Measurements from ENCODE around the gene CASP7. TPM values are rescaled to one million over a fixed set of nuclear protein-coding genes. Genes with fewer than 3 reads are reported as not detected.

The CASP7 gene
- total RNA-seq, 1 experiment from 2014 or later = 4.7 TPM

GRCh38 chr10:113665352-113665751 lies 14.4 kb upstream of the CASP7 start:
- H3T11ph ChIP-seq (ENCODE audit: low read length) = no peak overlapping the region
- H3K79me2 ChIP-seq (ENCODE audit: insufficient read depth, low read length) = no peaks in the 10 kb centered on the region
- H2BK20ac ChIP-seq (ENCODE audit: low read depth, low read length, poor library complexity, severe bottlenecking) = no peak overlapping the region
- Mint-ChIP-seq H3K27me3 (ENCODE audit: low read depth) (peaks cover 2% of the 10 kb centered on the region), H3K27ac (no peak overlapping the region), H3K4me3 (no peak overlapping the region), H3K36me3 (ENCODE audit: insufficient read depth in 1 of 3, low read depth in 3 of 3) (no peaks in the 10 kb centered on the region), H3K4me1 (peaks cover 0 to 7% of the 10 kb centered on the region in 2 experiments; a peak in 3 of 4 replicates), H3K9me3 (peaks cover 3 to 5% of the 10 kb centered on the region in 2 experiments; a peak in 3 of 5 replicates)
- no peak overlapping the region for H2BK5ac ChIP-seq (ENCODE audit: insufficient read length, low read length)
- H3K23ac ChIP-seq (ENCODE audit: insufficient read length, low read depth, low read length) = no peak overlapping the region
- H3K4me2 ChIP-seq (ENCODE audit: insufficient read depth, insufficient read length, low read length) = no peak overlapping the region
- DNase-seq = peak; percentile 34
- no peak overlapping the region for H4K8ac ChIP-seq (replicated peaks; ENCODE audit: insufficient read length, low read depth, low read length)
- H4K91ac ChIP-seq (ENCODE audit: insufficient read length, low read depth, low read length) = no peak overlapping the region
- no peaks in the 10 kb centered on the region for H3K4me1 ChIP-seq (ENCODE audit: insufficient read depth, low read length)
- no peaks in the 10 kb centered on the region for H3K9me3 ChIP-seq (ENCODE audit: control insufficient read depth, low read depth, low read length)
- no CpG with 5 or more reads among the region's 4 CpGs for WGBS (ENCODE audit: extremely low coverage, insufficient read length, low lambda C conversion rate)
- H4K20me1 ChIP-seq (ENCODE audit: control insufficient read depth, insufficient read depth, insufficient read length) = no peaks in the 10 kb centered on the region
- no peak overlapping the region for H2BK15ac ChIP-seq (ENCODE audit: low read depth, low read length)
- no peak overlapping the region for H3K18ac ChIP-seq (ENCODE audit: insufficient read length, low read depth, low read length)
- H3K27me3 ChIP-seq (ENCODE audit: insufficient read depth, low read length) = no peaks in the 10 kb centered on the region
- H4K5ac ChIP-seq (ENCODE audit: insufficient read length, low read depth, low read length) = no peak overlapping the region
- no peak overlapping the region for H3K9ac ChIP-seq (ENCODE audit: extremely low read depth, insufficient read length, low read length)
- H3K23me2 ChIP-seq (ENCODE audit: insufficient read length, low read depth, low read length, poor library complexity, severe bottlenecking) = no peaks in the 10 kb centered on the region
- H3K27ac ChIP-seq (ENCODE audit: insufficient read length, low read depth, low read length) = no peak overlapping the region
- no peak overlapping the region for H2BK12ac ChIP-seq (ENCODE audit: insufficient read length, low read depth, low read length)
- no peak overlapping the region for H3K14ac ChIP-seq (ENCODE audit: insufficient read depth, low read length)
- H3K56ac ChIP-seq (ENCODE audit: insufficient read length, low read depth, low read length) = no peak overlapping the region
- H2BK120ac ChIP-seq (ENCODE audit: low read depth, low read length, poor library complexity, severe bottlenecking) = no peak overlapping the region
- H2AFZ ChIP-seq (ENCODE audit: low read length) = no peak overlapping the region
- H3K4ac ChIP-seq (ENCODE audit: low read depth, low read length) = no peak overlapping the region
- H3K79me1 ChIP-seq (ENCODE audit: insufficient read depth, low read depth, low read length, poor library complexity, severe bottlenecking) = no peaks in the 10 kb centered on the region
- TF ChIP-seq CTCF (conservative IDR thresholded peaks at IDR 0.05) = no peak
- no peak overlapping the region for H2AK5ac ChIP-seq (ENCODE audit: insufficient read length, low read length)

Data from H9 (cell line).